Stimulated activated CD8-positive, alpha-beta memory T cell treated with anti-CD3 and anti-CD28 coated beads, Interleukin-12 subunit alpha, Interleukin-12 subunit beta, amount 100 ng/mL, for 24 hours (primary cell): ENCODE results near the gene KPNA4.

Source experiments
- DNase-seq: peaks from one replicate; pipeline ENCODE4 v3.0.0-alpha.2; 2020; ENCODE audit errors: extremely low read depth

Gene KPNA4

GRCh38 chr3:160450846-160451245 is 114.5 kb downstream of the KPNA4 start:
- DNase-seq = no peak

GRCh38 chr3:160449636-160450598 is 115.5 kb downstream of the KPNA4 start, which contains the start of gene TRIM59:
Gene TRIM59, minus strand, starts transcription at chr3:160449786. Its CDS starts 10,603 bp downstream, at chr3:160439183.
- DNase-seq = peak; percentile 89

GRCh38 chr3:160448845-160449635 is 116.3 kb downstream of the KPNA4 start:
- no peak for DNase-seq

GRCh38 chr3:160447544-160447943 is 117.8 kb downstream of the KPNA4 start:
- DNase-seq = no peak

- DNase-seq = no peak
Measured at GRCh38 chr3:160446522-160447056, 118.8 kb downstream of the KPNA4 start.

GRCh38 chr3:160445854-160446253 is 119.5 kb downstream of the KPNA4 start:
- DNase-seq = no peak
